HG02885 (cell line): ENCODE measurements around the gene LSM3.
A peak's percentile ranks its signal among the peaks of the same experiment; 100 is the strongest.

Source experiments
- ATAC-seq: cut with Tn5 transposase; IDR thresholded peaks from one replicate; pipeline ENCODE4 v1.9.1; 2021; ENCODE audit warnings: mild to moderate bottlenecking; ENCODE audit not compliant: unreplicated experiment, poor library complexity

The LSM3 gene

DNA sequence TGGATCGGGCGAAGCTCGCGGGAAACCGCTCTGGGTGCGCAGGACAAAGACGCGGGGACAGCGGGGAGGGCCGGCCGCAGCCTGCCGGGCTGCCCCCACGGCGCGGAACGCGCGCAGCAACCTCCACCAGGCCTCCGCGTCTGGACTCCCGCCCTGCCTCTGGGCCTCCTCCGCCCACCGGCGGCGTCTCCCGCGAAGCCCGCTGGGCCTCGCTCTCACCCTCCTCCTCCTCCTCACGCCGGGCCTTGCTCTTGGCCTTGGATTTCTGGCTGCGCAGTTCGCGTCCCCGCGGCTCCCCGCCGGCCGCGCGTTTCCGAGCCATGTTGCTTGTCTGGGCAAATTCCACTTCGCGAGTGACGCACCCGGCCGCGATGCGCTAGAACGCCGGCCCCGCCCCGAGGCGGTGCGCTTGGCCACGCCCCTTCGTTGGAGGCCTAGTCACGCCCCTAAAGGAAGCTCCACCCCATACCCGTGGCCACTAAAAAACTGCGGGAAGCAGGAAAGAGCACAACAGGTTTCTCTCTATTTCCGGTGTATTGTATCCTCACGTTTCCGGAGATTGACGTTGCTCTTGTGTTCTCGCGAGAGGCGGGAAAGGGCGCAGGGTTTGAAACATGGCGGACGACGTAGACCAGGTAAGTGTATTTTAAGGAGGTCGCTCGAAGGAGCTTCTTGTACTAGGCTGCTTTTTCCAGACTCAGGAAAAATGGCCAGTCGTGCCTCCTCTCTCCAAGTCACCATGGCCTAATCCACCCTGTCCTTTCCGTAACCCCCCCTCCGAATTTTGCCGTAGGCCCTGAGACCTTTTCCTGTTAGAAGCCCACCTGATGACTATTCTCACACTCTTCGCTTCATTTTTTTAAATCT is at the start of gene LSM3, which contains the start of gene XPC:
TSS of gene LSM3 (plus strand) at position 571 of the 867 bp plus-strand sequence. CDS start at position 615, 44 bp downstream.
TSS of gene XPC (minus strand) at position 355 of the 867 bp plus-strand sequence. CDS start at position 322, 33 bp downstream.
- ATAC-seq, result peak; percentile 90

DNA sequence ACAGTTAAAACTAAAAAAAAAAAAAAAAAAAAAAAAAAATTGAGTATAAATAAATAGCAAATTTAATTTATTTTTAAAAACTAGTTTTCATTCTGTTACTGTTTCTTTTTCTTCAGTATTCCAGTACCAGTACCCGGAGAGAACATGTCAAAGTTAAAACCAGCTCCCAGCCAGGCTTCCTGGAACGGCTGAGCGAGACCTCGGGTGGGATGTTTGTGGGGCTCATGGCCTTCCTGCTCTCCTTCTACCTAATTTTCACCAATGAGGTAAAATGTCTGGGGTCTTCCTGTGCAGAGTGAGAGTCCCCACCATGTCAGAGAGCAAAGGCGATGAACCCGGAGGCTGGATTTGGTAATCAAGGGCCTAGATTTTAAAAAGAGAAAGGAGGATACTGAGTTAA is 49.3 kb upstream of the LSM3 start:
- no peak for ATAC-seq

DNA sequence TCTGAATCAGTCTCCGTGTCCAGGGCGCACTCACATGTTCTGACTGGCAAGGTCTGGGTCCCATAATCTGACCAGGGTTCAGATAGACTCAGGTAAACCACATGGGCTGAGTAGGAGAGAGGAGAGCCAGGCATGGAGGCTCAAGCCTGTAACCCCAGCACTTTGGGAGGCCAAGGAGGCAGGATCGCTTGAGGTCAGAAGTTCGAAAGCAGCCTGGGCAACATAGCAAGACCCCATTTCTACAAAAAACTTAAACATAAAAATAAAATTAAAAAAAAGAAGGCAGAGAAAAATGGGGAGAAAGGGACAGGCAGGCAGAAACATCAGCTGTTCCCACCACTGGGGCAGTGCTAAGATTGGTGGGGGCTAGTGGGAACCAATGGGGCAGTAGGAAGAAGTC is 48.4 kb upstream of the LSM3 start:
- no peak for ATAC-seq

DNA sequence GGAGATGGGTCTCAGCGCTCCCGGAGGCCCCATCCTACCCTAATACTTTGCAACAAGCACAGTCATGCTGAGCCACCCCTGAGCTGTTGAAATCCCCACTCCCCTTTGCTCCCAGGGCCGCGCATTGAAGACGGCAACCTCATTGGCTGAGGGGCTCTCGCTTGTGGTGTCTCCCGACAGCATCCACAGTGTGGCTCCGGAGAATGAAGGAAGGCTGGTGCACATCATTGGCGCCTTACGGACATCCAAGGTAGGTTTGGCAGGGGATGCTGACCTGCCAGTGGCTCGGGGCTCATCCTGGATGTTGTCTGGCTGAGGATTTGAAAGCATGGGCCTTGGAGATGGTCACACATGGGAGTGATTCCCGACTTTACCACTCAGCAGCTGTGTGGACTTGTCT is 47.9 kb upstream of the LSM3 start:
- no peak for ATAC-seq

DNA sequence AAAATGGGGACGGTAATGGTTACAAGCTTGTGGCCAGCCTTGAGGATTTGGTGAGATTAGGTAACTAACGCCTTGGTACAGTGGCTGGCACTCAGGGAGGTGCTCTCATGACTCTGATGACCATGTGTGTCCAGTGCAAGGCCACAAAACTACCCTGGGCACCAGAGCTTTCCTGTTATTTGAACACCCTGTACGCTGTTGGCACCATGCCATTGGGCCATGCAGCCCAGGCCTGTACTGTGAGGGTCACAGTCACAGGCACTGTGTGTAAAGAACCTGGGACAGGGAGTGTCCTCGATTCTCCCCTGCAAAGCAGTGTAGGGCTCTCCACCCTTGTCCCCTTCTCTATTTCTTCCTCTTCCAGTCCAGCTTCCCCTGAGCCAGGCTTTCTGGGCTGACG is 47.5 kb upstream of the LSM3 start:
- ATAC-seq, result no peak

DNA sequence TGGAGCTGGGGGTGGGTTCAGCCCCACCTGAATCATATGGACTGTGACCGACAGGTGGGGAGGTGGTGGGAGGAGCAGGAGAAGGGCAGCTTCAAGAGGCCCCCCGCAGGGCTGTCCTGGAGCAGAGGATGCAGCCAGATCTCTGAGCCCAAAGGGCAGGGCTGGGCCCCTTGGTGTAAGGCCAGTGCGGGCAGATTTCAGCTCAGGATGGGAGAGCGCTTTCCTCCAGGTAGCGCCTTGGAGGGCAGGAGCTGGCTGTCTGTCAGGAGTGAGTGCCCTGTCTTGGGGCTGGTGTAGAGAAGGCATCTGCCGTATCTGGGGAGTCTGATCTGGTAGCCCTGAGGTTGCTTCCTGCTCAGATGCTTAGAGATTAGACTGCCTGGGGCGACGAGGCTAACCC is 46.5 kb upstream of the LSM3 start:
- no peak for ATAC-seq

DNA sequence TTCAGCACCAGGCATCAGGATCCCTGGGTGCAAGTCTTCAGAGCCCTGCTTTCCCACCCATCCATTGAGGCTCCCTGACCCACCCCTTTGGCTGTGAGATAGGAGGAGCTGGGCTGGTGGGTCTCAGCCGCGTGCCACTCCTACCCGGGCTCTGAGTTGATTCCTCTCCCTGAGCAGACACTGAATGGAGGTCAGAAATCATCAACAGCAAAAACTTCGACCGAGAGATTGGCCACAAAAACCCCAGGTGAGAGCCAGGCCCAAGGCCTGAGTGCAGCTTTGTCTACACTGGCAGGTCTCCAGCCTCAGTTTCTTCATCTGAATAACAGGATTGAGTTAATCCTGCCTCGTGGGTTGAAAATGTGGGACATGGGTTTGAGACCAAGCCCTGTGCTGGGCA is 45.9 kb upstream of the LSM3 start:
- no peak for ATAC-seq

DNA sequence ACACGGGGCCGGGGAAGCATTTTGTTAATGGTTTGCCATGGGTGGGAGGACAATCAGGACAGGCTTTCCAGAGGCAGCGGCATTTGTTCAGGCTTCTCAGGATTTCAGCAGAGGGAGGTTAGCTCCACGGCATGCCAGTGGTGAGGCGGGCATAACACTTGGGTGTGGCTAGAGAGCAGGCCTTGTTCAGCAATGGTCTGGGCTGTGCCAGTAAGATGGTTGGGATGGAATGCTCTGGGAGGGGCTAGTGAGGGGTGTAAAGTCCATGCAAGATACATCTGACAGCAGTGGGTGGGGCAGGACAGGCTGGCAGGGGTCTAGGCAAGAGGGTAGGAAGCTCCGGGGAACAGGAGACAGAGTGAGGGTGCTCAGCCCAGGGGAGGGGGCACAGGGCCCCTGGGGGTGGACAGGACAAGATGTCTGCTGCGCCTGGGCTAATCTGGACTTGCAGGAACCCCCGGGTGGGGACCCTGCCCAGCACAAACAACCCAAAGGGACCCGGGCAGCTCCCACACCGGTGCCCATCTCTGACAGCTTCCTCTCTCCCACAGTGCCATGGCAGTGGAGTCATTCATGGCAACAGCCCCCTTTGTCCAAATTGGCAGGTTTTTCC is 45.3 kb upstream of the LSM3 start:
- ATAC-seq, result no peak

DNA sequence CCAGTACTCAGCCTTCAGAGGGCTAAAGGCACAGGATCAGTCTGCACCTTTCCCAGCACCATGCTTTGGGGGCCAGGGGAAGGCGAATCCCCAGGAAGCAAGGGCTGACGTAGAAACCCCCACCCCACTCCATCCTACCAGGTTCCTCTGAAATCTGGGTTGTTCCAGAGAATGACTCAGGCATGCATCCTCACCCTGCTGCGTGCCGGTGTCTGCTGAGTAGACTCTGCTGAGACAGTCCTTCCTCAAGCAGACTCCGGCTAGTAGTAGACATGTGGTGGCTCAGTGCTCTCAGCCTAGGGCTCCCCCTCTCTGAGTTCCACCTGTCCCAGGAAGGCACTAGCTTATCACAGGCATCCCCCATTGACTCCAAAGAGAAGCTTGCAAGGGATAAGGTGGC is 44.7 kb upstream of the LSM3 start:
- no peak for ATAC-seq

DNA sequence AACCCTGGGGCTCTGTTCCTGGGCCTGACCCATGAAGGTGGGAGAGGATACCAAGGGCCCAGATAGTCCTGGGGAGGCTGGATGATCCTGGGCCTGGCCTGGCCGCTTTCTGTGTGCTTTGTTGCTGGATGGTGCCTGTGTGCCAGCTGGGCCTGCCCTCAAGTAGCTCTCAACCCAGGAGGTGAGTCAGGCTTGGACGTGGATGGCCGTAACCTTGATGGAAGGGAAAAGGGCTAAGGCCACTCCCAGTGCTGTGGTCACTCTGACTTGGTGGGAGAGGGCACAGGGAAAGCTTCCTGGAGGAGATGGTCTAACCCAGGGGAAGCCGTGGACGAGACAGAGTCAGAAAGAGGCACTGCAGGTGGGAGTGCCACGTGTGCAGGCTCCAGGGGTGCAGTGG is 44.3 kb upstream of the LSM3 start:
- no peak for ATAC-seq

DNA sequence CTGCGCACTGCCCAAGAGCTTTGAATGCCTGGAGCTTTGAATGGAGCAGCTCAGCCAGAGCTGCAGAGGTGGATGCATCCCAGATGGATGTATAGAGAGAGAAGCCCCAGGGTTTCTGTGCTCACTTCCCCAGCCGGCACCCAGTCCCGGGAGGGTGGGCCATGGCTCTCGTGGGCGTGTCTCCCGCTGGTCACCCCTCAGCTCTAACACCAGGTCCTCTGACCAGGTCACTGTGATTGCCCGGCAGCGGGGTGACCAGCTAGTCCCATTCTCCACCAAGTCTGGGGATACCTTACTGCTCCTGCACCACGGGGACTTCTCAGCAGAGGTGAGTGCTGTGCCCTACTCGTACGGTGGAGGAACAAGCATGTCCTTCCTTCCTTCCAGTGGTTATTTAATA is 43.0 kb upstream of the LSM3 start:
- ATAC-seq, result no peak

DNA sequence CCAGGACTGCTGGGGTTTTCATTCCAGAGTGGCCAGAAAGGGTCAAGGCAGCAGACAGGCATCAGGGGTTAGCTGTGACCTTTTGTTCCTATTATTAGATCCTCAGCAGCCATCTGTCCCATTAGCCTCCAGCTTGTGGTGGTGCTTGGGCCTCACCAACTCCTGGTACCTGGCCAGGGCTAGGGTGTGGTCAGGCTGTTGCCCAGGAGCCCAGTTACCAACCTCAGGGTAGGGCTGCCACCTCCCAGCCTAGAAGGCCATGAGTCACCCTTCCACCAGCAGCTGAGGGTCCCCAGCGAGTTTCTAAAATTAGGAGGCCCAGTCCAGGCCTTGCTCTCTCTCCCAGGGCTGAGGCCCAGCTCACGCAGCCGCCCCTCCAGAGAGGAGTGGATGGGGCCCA is 41.6 kb upstream of the LSM3 start:
- no peak for ATAC-seq

DNA sequence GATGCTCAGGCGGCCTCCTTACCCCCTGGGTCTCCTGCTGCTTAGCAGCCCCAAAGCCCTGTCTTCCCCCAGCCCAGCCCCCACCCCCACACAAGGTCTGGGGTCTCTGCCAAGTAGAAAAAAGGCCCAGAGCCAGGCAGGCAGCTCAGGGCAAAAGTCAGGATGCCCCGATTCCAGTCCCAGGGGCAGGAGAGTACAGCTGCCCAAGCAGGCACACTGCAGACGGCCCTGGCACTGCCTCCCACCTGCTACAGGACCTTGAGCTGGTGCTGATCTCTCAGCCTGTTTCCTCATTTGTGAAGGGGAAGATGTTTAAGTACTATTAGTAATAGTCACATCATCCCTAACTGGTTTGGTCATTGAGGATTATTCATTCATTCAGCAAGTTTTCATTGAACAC is 41.2 kb upstream of the LSM3 start:
- no peak for ATAC-seq

DNA sequence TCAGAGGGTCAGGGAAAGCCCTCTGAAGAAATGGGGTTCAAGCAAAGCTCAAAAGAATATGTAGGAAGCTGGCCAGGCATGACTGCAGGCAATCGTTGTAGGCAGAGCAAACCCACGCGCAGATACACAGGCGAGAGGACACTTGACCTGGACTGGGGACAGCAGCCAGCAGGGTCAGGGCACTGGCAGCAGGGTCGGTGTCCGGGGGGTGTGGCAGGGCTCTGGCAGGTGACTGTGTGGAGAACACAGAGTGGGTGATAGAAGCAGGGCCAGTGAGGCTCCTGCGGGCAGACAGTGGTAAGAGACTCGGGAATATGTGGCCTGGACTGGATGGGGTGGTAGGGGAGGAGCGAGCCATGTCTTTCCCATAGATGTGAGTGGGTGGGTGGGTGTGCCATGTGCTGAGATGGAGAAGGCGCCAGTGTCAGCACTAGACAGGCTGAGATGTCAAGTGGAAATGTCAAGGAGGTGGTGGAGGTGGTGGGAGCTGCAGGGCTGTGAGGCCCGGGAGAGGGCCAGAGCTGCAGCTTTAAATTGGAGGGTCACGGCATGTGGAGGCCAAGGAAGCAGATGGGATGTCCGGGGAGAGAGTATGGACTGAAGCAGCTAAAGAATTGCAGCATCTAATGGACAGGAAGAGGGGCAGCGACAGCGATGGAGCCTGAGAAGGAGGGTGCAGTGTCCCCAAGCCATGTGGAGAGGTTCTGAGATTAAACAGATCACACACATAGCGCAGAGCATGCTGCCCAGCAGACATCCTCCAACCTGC is 40.3 kb upstream of the LSM3 start:
- no peak for ATAC-seq

DNA sequence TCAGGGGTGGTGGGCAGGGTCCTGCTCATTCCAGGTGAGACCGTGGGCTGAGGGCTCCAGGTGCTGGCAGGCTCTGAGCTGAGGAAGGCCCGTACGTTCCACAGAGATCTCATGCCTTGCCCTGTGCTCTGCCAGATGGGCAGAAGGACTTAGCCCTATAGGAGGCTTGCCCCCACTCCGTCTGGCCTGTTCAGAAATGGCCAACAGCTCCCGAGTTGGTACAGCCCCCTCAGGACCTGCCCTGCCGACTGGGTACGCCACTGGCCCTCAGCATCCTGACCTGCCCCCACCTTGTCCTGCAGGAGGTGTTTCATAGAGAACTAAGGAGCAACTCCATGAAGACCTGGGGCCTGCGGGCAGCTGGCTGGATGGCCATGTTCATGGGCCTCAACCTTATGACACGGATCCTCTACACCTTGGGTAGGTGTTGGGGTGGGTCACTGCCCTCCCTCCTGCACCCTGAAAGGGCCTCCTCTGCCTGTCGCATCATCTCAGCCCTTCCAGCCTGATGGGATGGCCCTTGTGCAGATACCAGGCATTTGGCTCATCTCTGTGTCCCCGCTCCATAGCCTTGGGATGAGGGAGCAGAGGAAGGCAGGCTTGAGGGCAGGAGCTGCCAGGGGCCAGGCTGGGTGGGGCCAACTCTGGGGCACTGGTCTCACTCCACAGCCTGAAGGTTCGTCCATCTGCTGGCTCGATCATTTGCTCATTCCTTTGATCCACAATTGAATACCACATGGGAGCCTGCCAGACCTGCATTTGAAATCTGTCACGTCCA is 39.5 kb upstream of the LSM3 start:
- ATAC-seq, result no peak

DNA sequence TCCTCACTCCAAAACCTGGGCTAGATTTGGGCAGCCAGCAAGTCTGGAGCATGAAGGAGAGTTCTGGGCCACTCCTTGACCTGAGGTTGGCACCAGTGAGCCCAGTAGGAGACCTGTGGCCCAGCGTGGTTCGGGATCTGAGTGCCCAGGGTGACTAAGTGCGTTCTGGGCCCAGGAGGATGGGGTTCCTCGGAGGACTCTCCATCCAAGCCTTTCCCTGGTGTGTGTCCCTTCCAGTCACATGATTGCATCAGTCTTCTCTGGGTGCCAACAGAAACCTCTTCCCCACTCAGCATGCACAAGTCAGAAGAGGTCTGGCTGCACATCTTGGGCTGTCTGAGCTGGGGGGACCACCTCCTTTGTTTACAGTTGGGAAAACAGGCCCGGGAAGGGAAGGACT is 38.8 kb upstream of the LSM3 start:
- no peak for ATAC-seq

DNA sequence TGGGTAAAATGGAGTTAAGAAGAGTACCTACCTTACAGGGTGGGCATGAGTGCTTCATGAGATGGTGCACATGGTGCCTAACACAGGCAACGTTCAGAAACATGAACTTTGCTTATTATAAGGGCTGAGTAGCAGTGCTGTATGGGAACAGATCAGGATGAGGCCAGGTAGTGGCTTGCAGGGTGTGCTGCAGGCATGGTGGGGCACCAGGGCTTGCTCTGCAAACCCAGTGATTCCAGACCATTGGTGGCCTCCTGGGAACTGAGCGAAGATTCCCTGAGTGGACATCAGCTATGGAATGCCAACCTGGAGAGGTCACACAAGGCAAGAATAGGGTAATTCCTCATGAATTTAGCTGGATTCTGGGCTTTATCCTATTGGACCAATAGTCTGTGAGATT is 37.9 kb upstream of the LSM3 start:
- no peak for ATAC-seq

DNA sequence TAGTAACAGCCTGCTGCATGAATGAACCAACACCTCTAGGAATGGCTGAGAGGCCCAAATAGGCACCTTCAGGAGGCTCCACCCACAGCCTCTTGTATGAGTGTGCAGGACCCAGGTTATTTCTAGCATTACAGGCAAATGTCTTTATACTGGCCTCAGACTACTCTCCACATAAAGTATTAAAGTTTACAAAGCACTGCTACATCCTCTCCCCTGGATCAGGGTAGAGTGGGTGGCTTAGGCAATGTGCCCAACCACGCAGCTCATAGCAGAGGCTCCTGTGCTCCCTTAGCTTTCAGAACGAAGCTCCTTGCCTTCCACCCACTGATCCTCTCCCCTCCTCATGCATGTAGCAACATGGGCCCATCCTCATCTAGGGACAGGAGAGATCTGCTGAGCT is 37.5 kb upstream of the LSM3 start:
- no peak for ATAC-seq

DNA sequence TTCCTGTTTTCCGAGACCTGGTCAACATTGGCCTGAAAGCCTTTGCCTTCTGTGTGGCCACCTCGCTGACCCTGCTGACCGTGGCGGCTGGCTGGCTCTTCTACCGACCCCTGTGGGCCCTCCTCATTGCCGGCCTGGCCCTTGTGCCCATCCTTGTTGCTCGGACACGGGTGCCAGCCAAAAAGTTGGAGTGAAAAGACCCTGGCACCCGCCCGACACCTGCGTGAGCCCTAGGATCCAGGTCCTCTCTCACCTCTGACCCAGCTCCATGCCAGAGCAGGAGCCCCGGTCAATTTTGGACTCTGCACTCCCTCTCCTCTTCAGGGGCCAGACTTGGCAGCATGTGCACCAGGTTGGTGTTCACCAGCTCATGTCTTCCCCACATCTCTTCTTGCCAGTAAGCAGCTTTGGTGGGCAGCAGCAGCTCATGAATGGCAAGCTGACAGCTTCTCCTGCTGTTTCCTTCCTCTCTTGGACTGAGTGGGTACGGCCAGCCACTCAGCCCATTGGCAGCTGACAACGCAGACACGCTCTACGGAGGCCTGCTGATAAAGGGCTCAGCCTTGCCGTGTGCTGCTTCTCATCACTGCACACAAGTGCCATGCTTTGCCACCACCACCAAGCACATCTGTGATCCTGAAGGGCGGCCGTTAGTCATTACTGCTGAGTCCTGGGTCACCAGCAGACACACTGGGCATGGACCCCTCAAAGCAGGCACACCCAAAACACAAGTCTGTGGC is 36.8 kb upstream of the LSM3 start:
- no peak for ATAC-seq
